Measurements from ENCODE around the gene NR1D1.

GRCh38 chr17:40059729-40060475 lies 40.5 kb downstream of the NR1D1 start:
- no peak for TF ChIP-seq EZH2 (IDR thresholded peaks at IDR 0.05; ENCODE audit: low read depth)
- TF ChIP-seq, protein P1, sequence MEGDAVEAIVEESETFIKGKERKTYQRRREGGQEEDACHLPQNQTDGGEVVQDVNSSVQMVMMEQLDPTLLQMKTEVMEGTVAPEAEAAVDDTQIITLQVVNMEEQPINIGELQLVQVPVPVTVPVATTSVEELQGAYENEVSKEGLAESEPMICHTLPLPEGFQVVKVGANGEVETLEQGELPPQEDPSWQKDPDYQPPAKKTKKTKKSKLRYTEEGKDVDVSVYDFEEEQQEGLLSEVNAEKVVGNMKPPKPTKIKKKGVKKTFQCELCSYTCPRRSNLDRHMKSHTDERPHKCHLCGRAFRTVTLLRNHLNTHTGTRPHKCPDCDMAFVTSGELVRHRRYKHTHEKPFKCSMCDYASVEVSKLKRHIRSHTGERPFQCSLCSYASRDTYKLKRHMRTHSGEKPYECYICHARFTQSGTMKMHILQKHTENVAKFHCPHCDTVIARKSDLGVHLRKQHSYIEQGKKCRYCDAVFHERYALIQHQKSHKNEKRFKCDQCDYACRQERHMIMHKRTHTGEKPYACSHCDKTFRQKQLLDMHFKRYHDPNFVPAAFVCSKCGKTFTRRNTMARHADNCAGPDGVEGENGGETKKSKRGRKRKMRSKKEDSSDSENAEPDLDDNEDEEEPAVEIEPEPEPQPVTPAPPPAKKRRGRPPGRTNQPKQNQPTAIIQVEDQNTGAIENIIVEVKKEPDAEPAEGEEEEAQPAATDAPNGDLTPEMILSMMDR (conservative IDR thresholded peaks at IDR 0.05) = no peak
